Measurements from ENCODE around the gene ZNF394.

The ZNF394 gene

GRCh38 chr7:99455874-99456273 is 44.2 kb downstream of the ZNF394 start:
- no peak for TF ChIP-seq CTCF (IDR thresholded peaks at IDR 0.05; ENCODE audit: control insufficient read depth, extremely low read depth, insufficient read depth)
- no peak overlapping the region for H3K4me3 ChIP-seq (ENCODE audit: low read depth, low read length)
- no peak for DNase-seq (ENCODE audit: low read depth)

GRCh38 chr7:99453105-99453504 is 47.0 kb downstream of the ZNF394 start:
- no peak for TF ChIP-seq CTCF (IDR thresholded peaks at IDR 0.05; ENCODE audit: control insufficient read depth, extremely low read depth, insufficient read depth)
- H3K4me3 ChIP-seq (ENCODE audit: low read depth, low read length): no peak overlapping the region
- DNase-seq (ENCODE audit: low read depth): no peak

GRCh38 chr7:99452541-99452940 is 47.5 kb downstream of the ZNF394 start:
- no peak overlapping the region for H3K4me3 ChIP-seq (ENCODE audit: low read depth, low read length)
- DNase-seq (ENCODE audit: low read depth): no peak
- no peak for TF ChIP-seq CTCF (IDR thresholded peaks at IDR 0.05; ENCODE audit: control insufficient read depth, extremely low read depth, insufficient read depth)

GRCh38 chr7:99451936-99452335 is 48.1 kb downstream of the ZNF394 start:
- TF ChIP-seq CTCF (IDR thresholded peaks at IDR 0.05; ENCODE audit: control insufficient read depth, extremely low read depth, insufficient read depth): no peak
- no peak for DNase-seq (ENCODE audit: low read depth)
- no peak overlapping the region for H3K4me3 ChIP-seq (ENCODE audit: low read depth, low read length)

- TF ChIP-seq CTCF (IDR thresholded peaks at IDR 0.05; ENCODE audit: control insufficient read depth, extremely low read depth, insufficient read depth): no peak
- no peak for DNase-seq (ENCODE audit: low read depth)
- H3K4me3 ChIP-seq (ENCODE audit: low read depth, low read length): no peak overlapping the region
These were observed 50.8 kb downstream of the ZNF394 start for GRCh38 chr7:99449326-99449725.

- H3K4me3 ChIP-seq (ENCODE audit: low read depth, low read length): no peak overlapping the region
- no peak for DNase-seq (ENCODE audit: low read depth)
- TF ChIP-seq CTCF (IDR thresholded peaks at IDR 0.05; ENCODE audit: control insufficient read depth, extremely low read depth, insufficient read depth): no peak
These were observed 51.2 kb downstream of the ZNF394 start for GRCh38 chr7:99448855-99449254.

- peak; percentile 68 for TF ChIP-seq CTCF (IDR thresholded peaks at IDR 0.05; ENCODE audit: control insufficient read depth, extremely low read depth, insufficient read depth)
- no peak overlapping the region for H3K4me3 ChIP-seq (ENCODE audit: low read depth, low read length)
- no peak for DNase-seq (ENCODE audit: low read depth)
These were observed 52.1 kb downstream of the ZNF394 start for GRCh38 chr7:99447943-99448342.

All from LNCaP clone FGC (cell line).